Common myeloid progenitor, CD34-positive (primary cell): ENCODE data around the gene USP48.

Source experiments
- CTCF ChIA-PET: fragments of 350-600 bp; sonication (Branson Sonifier 250); formaldehyde crosslinking; loops from one replicate; lab custom pipeline; 2021; ENCODE audit warnings: antibody characterized with exemption; lab: Charles Lee
- POLR2A ChIA-PET: fragments of 350-600 bp; sonication (Branson Sonifier 250); formaldehyde crosslinking; loops from one replicate; lab custom pipeline; 2021; ENCODE audit warnings: antibody characterized with exemption; lab: Charles Lee
- DNase-seq, 3 donors: peaks; one replicate each; pipeline versions ENCODE4 v3.0.0 to v3.0.0-alpha.2; 2013
- H3K27ac ChIP-seq, 2 experiments: 1 replicate in 1 of 2; 2 replicates in 1 of 2; pipeline ENCODE4 v1.7.0; 2013; ENCODE audit warnings: inconsistent platforms in 2 of 2, low read length in 2 of 2, mild to moderate bottlenecking in 2 of 2, low read depth in 1 of 2, moderate library complexity in 1 of 2; ENCODE audit not compliant: severe bottlenecking in 2 of 2, insufficient read depth in 1 of 2, poor library complexity in 1 of 2
- H3K27me3 ChIP-seq, 5 experiments: replicated peaks in 2 of 5; 1 replicate in 3 of 5; 2 replicates in 2 of 5; pipeline versions ENCODE4 v1.6.1 to v1.7.0; 2013; ENCODE audit warnings: low read length in 4 of 5, mild to moderate bottlenecking in 2 of 5, moderate library complexity in 2 of 5, inconsistent platforms in 1 of 5; ENCODE audit not compliant: insufficient read depth in 5 of 5, control insufficient read depth in 4 of 5
- H3K36me3 ChIP-seq, 4 experiments: 1 replicate in 2 of 4; 2 replicates in 2 of 4; pipeline versions ENCODE4 v1.6.1 to v1.7.0; 2013; ENCODE audit warnings: low read length in 3 of 4, control low read depth in 1 of 4, mild to moderate bottlenecking in 1 of 4; ENCODE audit not compliant: control insufficient read depth in 4 of 4, insufficient read depth in 4 of 4
- H3K4me1 ChIP-seq, 4 experiments: 1 replicate in 3 of 4; 2 replicates in 1 of 4; pipeline versions ENCODE4 v1.6.1 to v1.7.1; 2013; ENCODE audit warnings: low read length in 3 of 4, mild to moderate bottlenecking in 3 of 4, control low read depth in 1 of 4, inconsistent platforms in 1 of 4, moderate library complexity in 1 of 4; ENCODE audit not compliant: control insufficient read depth in 4 of 4, insufficient read depth in 4 of 4; ENCODE audit errors: control extremely low read depth in 1 of 4
- H3K4me3 ChIP-seq, 7 experiments: 1 replicate in 4 of 7; 2 replicates in 3 of 7; pipeline versions ENCODE4 v1.5.1 to v1.7.0; 2013; ENCODE audit warnings: mild to moderate bottlenecking in 7 of 7, low read length in 6 of 7, moderate library complexity in 6 of 7, inconsistent platforms in 2 of 7, low read depth in 2 of 7, control low read depth in 1 of 7; ENCODE audit not compliant: insufficient read depth in 4 of 7, control insufficient read depth in 1 of 7; ENCODE audit errors: extremely low read depth in 1 of 7
- H3K9me3 ChIP-seq, 5 experiments: 1 replicate in 4 of 5; 2 replicates in 1 of 5; pipeline versions ENCODE4 v1.6.1 to v1.7.1; 2013; ENCODE audit warnings: low read length in 4 of 5, mild to moderate bottlenecking in 2 of 5, inconsistent platforms in 1 of 5, low read depth in 1 of 5, moderate library complexity in 1 of 5; ENCODE audit not compliant: control insufficient read depth in 4 of 5, insufficient read depth in 2 of 5; ENCODE audit errors: control extremely low read depth in 1 of 5
- WGBS: methylation state at CpG from one replicate; pipeline ENCODE4 v1.1.5; 2013; ENCODE audit not compliant: insufficient coverage; 5-methylcytosine and 5-hydroxymethylcytosine counted together

Gene USP48

GRCh38 chr1:21652937-21653743 lies 129.8 kb downstream of the USP48 start:
- ChIA-PET POLR2A (no interaction called here), CTCF (interaction anchor here (0.7 to 1.8 kb wide), 2 partner anchors 10 to 14 kb away, joined by 3 to 7 read pairs; no protein-coding TSS in a partner anchor)
- Histone ChIP-seq H3K4me3 (no peak overlapping the region), H3K36me3 (no peaks in the 10 kb centered on the region), H3K4me1 (peaks cover 0 to 11% (median 9%) of the 10 kb centered on the region in 4 experiments), H3K27ac (no peak overlapping the region), H3K27me3 (peaks cover 3 to 52% (median 26%) of the 10 kb centered on the region in 5 experiments), H3K9me3 (no peaks in the 10 kb centered on the region)
- WGBS = 65% methylated on average over 7 of the region's 10 CpGs
- no peak for DNase-seq

- Histone ChIP-seq H3K9me3 (no peaks in the 10 kb centered on the region), H3K4me3 (no peak overlapping the region), H3K27ac (no peak overlapping the region), H3K27me3 (peaks cover 3 to 52% (median 28%) of the 10 kb centered on the region in 5 experiments), H3K36me3 (no peaks in the 10 kb centered on the region), H3K4me1 (peaks cover 0 to 11% (median 9%) of the 10 kb centered on the region in 4 experiments)
- ChIA-PET CTCF (interaction anchor here (0.7 to 1.8 kb wide), 2 partner anchors 11 to 13 kb away, joined by 3 to 7 read pairs; no protein-coding TSS in a partner anchor), POLR2A (interaction anchor here (0.6 kb wide), 1 partner anchor 741 kb away, joined by 4 read pairs; no protein-coding TSS in a partner anchor)
- WGBS = 27% methylated on average over 27 of the region's 39 CpGs
- no peak for DNase-seq
These were observed 130.6 kb downstream of the USP48 start for GRCh38 chr1:21652101-21652936.

- WGBS = 18% methylated on average over 26 of the region's 80 CpGs
- DNase-seq = peak in 1 of 3 donors; percentile 56
- Histone ChIP-seq H3K4me1 (peaks cover 0 to 11% (median 9%) of the 10 kb centered on the region in 4 experiments), H3K27ac (no peak overlapping the region), H3K36me3 (no peaks in the 10 kb centered on the region), H3K27me3 (peaks cover 3 to 52% (median 28%) of the 10 kb centered on the region in 5 experiments), H3K4me3 (peak overlapping the region in 5 of 7 experiments; percentile 36 to 77 (median 56)), H3K9me3 (no peaks in the 10 kb centered on the region)
- CTCF ChIA-PET = interaction anchor here (1.1 to 1.8 kb wide), 2 partner anchors 8 to 12 kb away, joined by 4 to 7 read pairs; no protein-coding TSS in a partner anchor
- POLR2A ChIA-PET = interaction anchor here (0.6 kb wide), 1 partner anchor 742 kb away, joined by 4 read pairs; no protein-coding TSS in a partner anchor
These were observed 131.5 kb downstream of the USP48 start for GRCh38 chr1:21651214-21652042.

GRCh38 chr1:21650400-21650799 lies 132.5 kb downstream of the USP48 start:
- DNase-seq = no peak
- Histone ChIP-seq H3K4me1 (peaks cover 0 to 11% (median 9%) of the 10 kb centered on the region in 4 experiments), H3K27ac (no peak overlapping the region), H3K4me3 (no peak overlapping the region), H3K36me3 (no peaks in the 10 kb centered on the region), H3K27me3 (peaks cover 3 to 52% (median 26%) of the 10 kb centered on the region in 5 experiments), H3K9me3 (no peaks in the 10 kb centered on the region)
- ChIA-PET CTCF (interaction anchor here (1.1 to 1.2 kb wide), 2 partner anchors 9 to 418 kb away, joined by 4 read pairs; no protein-coding TSS in a partner anchor), POLR2A (no interaction called here)
- 91% methylated on average over 8 of the region's 9 CpGs for WGBS

- H3K9me3 ChIP-seq = no peaks in the 10 kb centered on the region
- H3K4me3 ChIP-seq = no peak overlapping the region
- 0% methylated on average over 1 of the region's 2 CpGs for WGBS
- ChIA-PET POLR2A (interaction anchor here (0.6 to 1.0 kb wide), 2 partner anchors 11 to 22 kb away, joined by 3 to 4 read pairs; no protein-coding TSS in a partner anchor), CTCF (interaction anchor here (0.8 kb wide), 1 partner anchor 11 kb away, joined by 3 read pairs; no protein-coding TSS in a partner anchor)
- H3K4me1 ChIP-seq = peaks cover 0 to 11% (median 9%) of the 10 kb centered on the region in 4 experiments
- H3K36me3 ChIP-seq = no peaks in the 10 kb centered on the region
- H3K27me3 ChIP-seq = peaks cover 2 to 50% (median 23%) of the 10 kb centered on the region in 5 experiments
- no peak overlapping the region for H3K27ac ChIP-seq
- DNase-seq = no peak
These were observed 133.6 kb downstream of the USP48 start for GRCh38 chr1:21649315-21649714.

GRCh38 chr1:21648791-21649190 lies 134.2 kb downstream of the USP48 start:
- no peak for DNase-seq
- POLR2A ChIA-PET = interaction anchor here (0.6 to 1.0 kb wide), 2 partner anchors 10 to 23 kb away, joined by 3 to 4 read pairs; no protein-coding TSS in a partner anchor

More at GRCh38 chr1:21648791-21649190, 134.2 kb downstream of the USP48 start:
- Histone ChIP-seq H3K27me3 (peaks cover 0 to 50% (median 23%) of the 10 kb centered on the region in 5 experiments), H3K4me3 (no peak overlapping the region), H3K9me3 (no peaks in the 10 kb centered on the region), H3K36me3 (no peaks in the 10 kb centered on the region), H3K4me1 (peaks cover 0 to 11% (median 9%) of the 10 kb centered on the region in 4 experiments), H3K27ac (no peak overlapping the region)
- 67% methylated on average over 9 of the region's 10 CpGs for WGBS
- CTCF ChIA-PET = no interaction called here
